Embryonic facial prominence (tissue), 1 donor: ENCODE measurements around the gene METTL3.
"Not testable (repeated sequence)": the region's sequence is repeated elsewhere in the genome, so short reads cannot be mapped to it uniquely, and the experiment has no call there.

Source experiments
- DNase-seq: peaks from one replicate; pipeline ENCODE4 v3.0.0-alpha.2; 2016; ENCODE audit errors: extremely low spot score

METTL3 gene

GRCh38 chr14:21510735-21511657 is at the start of gene METTL3:
Gene METTL3 (minus strand): TSS chr14:21511340. CDS start chr14:21511223, 117 bp downstream.
- peak; percentile 96 for DNase-seq

- DNase-seq = no peak
Observed at GRCh38 chr14:21558703-21559170, 47.6 kb upstream of the METTL3 start.

GRCh38 chr14:21557084-21557901 is 46.2 kb upstream of the METTL3 start:
- peak; percentile 83 for DNase-seq

- no peak for DNase-seq
Observed at GRCh38 chr14:21556378-21557083, 45.4 kb upstream of the METTL3 start.

- no peak for DNase-seq
Observed at GRCh38 chr14:21553266-21553665, 42.1 kb upstream of the METTL3 start.

DNA sequence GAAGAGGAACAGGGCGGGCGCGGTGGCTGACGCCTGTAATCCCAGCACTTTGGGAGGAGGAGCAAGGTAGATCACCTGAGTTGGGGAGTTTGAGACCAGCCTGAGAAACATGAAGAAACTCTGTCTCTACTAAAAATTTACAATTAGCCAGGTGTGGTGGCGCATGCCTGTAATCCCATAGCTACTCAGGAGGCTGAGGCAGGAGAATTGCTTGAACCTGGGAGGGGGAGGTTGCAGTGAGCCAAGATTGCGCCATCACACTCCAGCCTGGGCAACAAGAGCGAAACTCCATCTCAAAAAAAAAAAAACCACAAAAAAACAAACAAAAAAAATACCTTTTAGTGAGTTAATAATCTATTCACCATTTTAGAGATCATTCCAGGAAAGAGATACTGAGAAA is 33.4 kb upstream of the METTL3 start:
- not testable (repeated sequence) for DNase-seq

GRCh38 chr14:21543963-21544362 is 32.8 kb upstream of the METTL3 start:
- DNase-seq = no peak

DNA sequence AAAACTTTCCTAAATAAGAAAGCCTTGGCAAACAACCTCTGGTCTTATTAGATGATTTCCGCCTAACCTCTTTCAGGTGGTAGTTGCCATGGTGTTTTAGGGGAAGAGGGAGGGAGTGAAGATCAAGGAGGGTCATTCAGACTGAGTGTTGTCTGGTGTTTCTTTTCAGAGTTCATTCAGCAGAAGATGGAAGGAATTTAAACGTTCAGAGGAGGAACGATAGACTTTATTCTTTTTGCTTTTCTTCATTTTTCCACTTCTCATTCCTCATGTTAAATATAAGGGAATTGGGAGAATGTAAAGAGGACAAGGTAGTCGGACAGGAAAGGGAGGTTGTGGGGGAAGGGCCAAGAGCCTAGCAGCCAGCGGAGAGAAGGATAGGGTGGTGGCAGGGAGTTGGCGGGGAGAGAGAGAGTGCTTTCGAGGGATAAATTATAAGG is 32.4 kb upstream of the METTL3 start:
- DNase-seq = no peak

DNA sequence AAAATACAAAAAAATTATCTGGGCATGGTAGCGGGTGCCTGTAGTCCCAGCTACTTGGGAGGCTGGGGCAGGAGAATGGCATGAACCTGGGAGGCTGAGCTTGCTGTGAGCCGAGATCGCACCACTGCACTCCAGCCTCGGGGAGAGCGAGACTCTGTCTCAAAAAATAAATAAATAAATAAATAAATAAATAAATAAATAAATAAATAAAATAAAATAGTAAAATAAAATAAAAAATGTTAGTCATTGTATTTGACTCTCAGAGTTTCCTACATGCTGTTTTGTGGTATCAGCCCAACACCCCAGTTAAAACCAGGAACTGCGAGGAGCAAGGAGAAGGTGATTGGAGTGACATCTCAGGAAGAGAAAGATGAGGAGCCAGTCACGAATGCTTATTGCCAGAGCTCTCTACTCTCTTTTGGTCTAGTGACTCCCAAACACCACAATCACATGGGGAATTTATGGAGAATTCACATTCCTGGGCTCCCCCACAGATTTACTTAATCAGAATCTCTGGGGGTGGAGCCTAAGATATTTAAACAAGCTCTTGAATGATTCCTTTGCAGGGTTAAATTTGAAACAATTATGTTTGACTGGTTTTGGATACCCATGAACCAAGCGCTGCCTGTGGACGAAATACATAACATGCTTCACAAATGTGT is 30.4 kb upstream of the METTL3 start:
- no peak for DNase-seq

DNA sequence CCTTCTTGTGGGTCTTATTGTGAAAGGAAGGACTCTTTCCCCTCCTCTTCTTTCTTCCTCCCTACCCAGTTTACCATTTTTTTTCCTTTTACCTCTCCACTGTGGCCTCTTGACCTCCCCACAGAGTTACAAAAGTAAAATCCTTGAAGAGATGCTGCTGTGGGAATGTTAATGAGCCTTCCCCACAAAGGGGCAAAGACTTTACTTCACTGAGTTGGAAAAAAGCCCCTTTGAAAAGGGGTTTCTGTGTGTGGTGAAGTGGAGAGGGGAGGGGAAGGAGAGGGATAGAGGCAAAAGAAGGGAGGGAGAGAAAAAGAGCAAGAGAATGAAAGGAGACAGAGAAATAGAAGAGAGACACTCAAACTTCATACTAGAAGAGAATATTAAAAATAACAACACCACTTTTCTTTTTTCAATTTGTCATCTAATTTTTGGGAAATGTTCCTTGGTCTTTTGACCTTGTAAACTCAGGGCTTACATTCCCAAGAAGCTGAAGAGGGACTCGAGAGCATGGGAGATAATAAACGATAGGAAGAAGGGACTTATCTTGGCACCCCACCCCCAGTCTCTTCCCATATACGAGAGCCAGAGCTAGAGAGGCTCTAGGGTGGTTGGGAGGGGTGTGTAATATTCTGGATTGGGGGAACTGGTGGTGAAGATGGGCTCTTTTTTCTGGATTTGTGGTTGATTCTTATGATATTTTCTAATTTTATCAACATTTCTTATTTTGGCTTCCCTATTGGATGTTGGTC is 28.2 kb upstream of the METTL3 start:
- DNase-seq = no peak

DNA sequence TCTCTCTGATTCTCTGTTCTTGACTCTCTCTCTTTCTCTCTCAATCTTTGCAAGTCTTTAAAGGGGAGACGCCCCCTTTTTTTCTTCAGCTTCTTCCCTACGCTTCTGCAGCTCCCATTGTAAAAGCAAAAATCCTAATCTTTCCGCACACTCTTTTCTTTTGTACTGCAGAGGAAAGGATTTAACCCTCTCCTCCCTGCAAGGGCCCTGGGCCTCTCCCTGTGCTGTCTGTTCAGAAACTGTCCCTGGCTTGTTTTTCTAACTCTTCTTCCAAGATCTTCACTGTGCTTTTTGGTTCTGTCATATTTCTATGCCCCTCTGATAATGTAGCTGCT is 25.9 kb upstream of the METTL3 start:
- no peak for DNase-seq

- DNase-seq = no peak
Observed at GRCh38 chr14:21536418-21537089, 25.4 kb upstream of the METTL3 start.

- no peak for DNase-seq
Observed at GRCh38 chr14:21535545-21536417, 24.6 kb upstream of the METTL3 start.

DNA sequence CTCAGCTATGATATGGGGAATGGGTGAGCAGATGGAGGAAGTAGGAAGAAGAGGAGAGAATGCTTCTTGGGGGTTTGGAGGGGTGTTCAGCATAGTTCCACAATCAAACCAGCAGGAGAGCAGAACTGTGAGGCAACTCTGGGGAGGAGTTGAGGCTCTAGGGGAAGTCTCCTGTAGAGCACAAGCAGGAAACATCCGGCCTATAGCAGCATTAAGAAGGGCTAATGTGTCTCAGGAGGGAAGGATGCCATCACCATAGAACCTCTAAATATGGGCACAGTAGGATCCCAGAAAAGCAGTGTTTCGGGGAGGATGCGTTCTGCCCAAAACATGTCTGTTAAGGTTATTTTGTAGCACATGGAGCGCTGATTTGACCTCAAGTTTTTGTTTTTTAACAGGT is 23.4 kb upstream of the METTL3 start:
- DNase-seq = no peak

- DNase-seq = no peak
Observed at GRCh38 chr14:21533294-21533693, 22.2 kb upstream of the METTL3 start.

DNA sequence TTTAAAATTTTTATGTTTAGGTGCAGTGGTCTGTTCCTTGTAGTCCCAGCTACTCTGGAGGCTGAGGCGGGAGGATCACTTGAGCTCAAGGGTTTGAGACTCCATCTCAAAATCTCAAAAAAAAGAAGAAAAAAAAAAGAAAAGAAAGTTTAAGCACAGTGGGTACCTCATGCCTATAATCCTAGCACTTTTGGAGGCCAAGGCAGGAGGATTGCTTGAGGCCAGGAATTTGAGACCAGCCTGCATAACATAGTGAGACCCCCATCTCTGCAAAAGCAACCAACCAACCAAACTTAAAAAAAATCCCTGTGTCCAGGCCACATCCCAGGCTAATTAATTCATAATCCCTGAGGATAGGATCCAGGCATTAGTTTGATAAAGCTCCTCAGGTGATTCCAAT is 18.4 kb upstream of the METTL3 start:
- DNase-seq = no peak

GRCh38 chr14:21528381-21529348 is 17.5 kb upstream of the METTL3 start:
- DNase-seq = no peak

DNA sequence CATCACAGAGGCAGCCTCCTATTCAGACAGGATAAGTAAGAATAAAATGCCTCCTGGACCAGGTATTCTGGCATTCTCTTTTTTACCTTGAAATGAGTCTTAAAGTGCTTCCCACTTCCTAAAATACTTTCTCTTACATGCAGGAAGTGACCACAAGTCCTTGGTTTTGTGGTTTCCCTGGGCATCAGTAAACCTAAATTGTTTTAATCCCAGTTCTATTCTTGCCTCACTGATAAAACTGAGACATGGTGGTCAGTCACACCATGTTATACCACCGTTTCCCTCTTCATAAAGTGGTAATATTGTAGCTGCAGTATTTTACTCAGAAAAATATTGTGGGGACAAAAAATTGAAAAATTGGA is 16.2 kb upstream of the METTL3 start:
- DNase-seq = no peak
